NCI-H748 (cell line): ENCODE results near the gene C2.
"Not testable (repeated sequence)": the region's sequence is repeated elsewhere in the genome, so short reads cannot be mapped to it uniquely, and the experiment has no call there.

Experiments
- DNase-seq: peaks from one replicate; lab custom pipeline; 2025; ENCODE audit not compliant: unreplicated experiment; lab: John Stamatoyannopoulos, UW

The C2 gene

DNA sequence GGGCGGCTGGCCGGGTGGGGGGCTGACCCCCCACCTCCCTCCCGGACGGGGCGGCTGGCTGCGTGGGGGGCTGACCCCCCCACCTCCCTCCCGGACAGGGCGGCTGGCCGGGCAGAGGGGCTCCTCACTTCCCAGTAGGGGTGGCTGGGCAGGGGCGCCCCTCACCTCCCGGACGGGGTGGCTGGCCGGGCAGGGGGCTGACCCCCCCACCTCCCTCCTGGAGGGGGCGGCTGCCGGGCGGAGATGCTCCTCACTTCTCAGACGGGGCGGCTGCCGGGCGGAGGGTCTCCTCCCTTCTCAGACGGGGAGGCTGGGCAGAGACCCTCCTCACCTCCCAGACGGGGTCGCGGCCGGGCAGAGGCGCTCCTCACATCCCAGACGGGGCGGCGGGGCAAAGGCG lies 48.5 kb downstream of the C2 start:
- DNase-seq: not testable (repeated sequence)

DNA sequence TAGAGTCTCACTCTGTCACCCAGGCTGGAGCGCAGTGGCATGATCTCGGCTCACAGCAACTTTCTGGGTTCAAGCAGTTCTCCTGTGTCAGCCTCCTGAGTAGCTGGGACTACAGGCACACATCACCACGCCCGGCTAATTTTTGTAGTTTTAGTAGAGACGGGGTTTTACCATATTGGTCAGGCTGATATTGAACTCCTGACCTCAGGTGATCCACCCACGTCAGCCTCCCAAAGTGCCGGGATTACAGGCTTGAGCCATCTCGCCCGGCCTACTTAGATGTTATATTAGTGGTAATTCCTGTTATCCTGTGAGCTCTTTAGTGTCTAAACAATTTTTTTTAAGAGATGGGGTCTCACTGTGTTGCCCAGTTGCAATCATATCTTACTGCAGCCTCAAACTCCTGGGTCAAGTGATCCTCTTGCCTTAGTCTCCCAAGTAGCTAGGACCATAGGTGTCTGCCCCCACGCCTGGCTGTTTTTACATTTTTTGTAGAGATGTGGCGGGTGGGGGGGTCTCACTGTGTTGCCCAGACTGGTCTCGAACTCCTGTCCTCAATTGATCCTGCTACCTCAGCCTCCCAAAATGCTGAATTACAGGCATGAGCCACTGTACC lies 50.4 kb downstream of the C2 start:
- DNase-seq: no peak

DNA sequence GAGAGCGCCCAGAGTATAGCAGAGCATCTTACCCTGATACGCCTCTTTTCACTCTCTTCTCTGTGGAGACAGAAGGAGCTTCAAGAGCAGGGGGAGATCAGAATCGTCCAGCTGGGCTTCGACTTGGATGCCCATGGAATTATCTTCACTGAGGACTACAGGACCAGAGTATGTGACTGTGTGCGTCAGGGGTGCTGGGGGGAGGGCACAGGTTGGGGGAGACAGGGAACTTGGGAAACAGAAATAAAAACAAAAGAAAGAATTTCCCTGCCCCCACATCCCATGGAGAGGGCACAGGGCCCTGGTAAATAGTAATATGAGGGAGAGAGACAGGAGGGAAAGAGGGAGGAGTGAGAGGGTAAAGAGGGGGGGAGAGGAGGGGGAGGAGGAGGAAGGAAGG lies 51.3 kb downstream of the C2 start:
- no peak for DNase-seq

DNA sequence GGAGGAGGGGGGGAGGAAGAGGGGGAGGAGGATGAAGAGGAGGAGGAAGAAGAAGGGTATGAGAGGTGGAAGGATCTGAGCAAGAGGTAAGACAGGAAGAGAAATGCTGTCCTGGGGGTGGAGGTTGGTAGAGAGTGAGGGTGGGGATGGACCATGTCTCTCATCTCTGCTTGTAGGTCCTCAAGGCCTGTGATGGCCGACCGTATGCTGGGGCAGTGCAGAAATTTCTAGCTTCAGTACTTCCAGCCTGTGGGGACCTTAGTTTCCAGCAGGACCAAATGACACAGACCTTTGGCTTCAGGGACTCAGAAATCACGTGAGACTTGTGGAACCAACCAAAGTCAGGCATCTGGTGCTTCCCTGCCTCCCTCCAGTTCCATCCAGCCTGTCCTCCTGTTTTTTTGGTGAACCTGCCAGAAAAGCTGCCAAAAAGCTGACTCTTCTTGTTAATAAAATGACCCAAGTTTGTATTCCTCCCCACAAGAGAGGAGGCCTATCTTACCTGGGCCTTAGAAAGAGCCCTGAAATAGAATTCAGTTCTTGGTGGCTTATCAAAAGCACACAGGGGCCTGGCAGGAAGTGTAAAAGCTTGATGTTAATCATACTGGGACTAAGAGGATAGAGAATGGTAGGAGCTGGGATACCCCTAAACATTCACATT lies 51.9 kb downstream of the C2 start:
- no peak for DNase-seq

DNA sequence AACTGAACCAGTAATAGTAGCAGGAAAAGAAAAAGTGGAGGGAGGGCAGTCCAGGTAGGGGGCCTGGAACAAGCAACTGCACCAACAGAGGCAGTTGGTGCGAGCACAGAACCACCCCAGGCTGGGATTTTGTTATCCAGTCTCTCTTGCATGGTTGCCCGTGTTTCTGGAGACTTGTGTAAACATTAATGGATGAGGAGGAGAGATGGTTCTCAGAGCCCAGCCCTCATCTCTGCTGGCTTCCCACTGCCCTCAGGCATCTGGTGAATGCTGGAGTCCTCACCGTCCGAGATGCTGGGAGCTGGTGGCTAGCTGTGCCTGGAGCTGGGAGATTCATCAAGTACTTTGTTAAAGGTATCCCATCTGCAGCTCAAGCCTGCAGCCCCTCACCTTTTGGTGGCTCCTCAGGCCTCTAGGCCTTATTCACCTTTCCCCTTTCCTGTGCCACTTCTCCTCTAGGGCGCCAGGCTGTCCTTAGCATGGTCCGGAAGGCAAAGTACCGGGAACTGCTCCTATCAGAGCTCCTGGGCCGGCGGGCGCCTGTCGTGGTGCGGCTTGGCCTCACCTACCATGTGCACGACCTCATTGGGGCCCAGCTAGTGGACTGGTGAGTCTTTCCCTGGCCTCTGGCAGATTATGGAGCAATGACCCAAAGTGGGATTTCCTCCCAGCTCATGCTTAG lies 52.8 kb downstream of the C2 start:
- not testable (repeated sequence) for DNase-seq

DNA sequence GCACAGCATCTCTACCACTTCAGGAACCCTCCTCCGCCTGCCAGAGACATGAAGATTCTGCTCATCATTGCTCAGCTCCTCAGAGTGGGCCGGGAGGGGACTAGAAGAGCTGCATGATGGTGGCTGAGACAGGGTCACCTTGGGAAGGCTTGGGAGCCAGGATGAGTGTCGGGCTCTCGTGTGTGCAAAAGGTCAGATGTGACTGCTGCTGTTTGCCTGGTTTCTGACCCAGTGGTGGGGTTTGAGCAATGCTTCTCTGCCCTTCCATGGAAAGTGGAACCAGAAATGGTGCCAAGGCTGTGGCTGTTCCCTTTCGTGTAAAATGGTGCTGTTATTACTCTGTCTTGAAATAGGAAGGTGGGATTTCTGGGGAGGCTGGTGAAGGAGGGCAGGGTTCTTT lies 53.5 kb downstream of the C2 start:
- not testable (repeated sequence) for DNase-seq

DNA sequence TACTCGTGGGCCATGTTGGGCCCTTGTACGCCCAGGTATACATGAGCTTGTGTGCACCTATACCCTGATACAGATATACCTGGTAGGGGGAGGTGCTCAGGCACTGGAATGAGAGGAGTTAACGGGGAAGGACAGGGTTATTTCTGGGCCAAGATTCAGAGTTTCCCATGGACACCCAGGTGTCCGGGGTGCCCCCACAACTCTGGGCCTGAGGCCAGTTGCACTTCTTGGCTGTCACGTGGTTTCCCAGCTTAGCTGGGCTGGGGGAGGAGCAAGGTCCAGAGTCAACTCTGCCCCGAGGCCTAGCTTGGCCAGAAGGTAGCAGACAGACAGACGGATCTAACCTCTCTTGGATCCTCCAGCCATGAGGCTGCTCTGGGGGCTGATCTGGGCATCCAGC lies 54.2 kb downstream of the C2 start, which contains the start of gene C4A:
TSS of gene C4A (plus strand) at position 314 of the 400 bp plus-strand sequence. CDS start at position 365, 51 bp downstream.
- DNase-seq: not testable (repeated sequence)

DNA sequence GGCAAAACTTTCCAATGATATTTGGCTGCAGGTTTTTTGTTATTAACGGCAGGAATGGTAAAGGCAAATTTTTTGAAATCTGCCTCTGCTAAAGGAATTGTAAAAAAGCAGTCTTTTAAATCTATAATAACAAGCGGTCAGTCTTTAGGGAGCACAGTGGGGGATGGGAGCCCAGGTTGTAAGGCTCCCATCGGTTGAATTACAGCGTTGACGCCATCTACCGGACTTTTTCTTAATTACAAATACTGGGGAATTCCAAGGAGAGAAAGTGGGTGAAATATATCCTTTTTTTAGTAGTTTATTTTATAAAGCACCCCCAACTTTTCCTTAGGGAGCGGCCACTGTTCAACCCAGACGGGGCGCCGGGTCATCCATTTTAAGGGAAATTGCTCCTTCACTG lies 61.8 kb downstream of the C2 start:
- DNase-seq: not testable (repeated sequence)

DNA sequence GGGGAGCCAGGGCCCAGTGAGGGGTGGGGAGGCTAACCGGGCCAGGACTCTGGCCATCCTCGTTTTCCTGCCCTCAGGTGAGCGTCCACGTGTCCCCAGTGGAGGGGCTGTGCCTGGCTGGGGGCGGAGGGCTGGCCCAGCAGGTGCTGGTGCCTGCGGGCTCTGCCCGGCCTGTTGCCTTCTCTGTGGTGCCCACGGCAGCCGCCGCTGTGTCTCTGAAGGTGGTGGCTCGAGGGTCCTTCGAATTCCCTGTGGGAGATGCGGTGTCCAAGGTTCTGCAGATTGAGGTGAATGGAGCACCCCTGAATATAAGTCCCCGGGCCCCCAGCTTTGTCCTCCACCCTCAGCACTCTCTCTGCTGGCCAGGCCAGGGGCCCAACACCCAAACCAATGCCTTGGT lies 66.9 kb downstream of the C2 start:
- DNase-seq: not testable (repeated sequence)
